Activated gamma-delta T cell (primary cell): Measurements from ENCODE around the gene RPS16.
A peak's percentile ranks its signal among the peaks of the same experiment; 100 is the strongest.

Source experiments
- DNase-seq: peaks from one replicate; lab custom pipeline; 2025; lab: John Stamatoyannopoulos, UW

RPS16 gene

DNA sequence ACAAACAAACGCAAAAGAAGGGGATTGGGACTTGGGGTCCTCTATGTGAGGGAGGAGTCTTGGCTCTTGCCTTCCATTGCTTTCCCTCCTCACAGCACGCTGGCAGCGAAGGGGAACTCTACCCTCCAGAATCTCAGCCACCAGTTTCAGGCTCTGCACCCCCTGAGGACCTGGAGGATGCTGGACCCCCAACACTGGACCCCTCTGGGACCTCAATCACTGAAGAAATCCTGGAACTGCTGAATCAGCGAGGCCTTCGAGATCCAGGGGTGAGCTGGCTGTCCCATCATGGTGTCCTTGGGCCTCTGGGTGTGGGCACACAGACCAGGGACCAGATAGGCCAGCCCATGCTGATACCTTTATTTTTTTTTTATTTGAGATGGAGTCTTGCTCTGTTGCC, 13.7 kb downstream of the RPS16 start:
- no peak for DNase-seq

DNA sequence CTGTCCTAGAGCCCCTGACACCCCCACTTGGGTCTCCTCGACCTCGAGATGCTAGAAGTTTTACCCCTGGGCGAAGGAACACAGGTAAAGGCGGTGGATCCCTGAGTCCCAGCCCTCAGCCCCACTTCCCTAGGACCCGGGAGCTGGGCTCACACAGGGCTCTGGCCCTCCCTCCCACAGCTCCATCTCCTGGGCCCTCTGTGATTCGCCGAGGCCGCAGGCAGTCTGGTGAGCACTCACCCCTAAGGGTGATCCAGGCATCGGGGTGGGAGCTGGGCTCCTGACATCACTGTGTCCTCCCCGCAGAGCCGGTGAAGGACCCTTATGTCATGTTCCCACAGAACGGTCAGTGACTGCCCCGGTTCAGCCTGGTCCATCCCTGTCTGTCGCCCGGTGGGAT, 15.0 kb downstream of the RPS16 start:
- no peak for DNase-seq

DNA sequence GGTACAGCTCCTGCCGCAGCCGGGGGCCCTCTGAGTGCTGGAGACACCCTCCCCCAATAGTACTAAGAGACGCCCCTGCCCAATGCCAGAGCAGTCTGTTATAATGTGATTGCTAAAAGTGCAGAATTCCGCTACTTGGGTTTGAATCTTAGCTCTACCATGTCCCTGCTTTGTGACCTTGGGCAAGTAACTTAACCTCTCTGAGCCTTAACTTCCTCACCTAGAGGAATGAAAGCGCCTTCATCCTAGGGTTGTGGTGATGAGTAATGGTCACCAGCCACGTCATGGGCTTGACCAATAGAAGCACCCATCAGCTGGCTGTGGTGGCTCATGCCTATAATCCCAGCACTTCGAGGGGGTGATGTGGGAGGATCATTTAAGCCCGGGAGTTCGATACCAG, 16.7 kb downstream of the RPS16 start:
- DNase-seq, result no peak

DNA sequence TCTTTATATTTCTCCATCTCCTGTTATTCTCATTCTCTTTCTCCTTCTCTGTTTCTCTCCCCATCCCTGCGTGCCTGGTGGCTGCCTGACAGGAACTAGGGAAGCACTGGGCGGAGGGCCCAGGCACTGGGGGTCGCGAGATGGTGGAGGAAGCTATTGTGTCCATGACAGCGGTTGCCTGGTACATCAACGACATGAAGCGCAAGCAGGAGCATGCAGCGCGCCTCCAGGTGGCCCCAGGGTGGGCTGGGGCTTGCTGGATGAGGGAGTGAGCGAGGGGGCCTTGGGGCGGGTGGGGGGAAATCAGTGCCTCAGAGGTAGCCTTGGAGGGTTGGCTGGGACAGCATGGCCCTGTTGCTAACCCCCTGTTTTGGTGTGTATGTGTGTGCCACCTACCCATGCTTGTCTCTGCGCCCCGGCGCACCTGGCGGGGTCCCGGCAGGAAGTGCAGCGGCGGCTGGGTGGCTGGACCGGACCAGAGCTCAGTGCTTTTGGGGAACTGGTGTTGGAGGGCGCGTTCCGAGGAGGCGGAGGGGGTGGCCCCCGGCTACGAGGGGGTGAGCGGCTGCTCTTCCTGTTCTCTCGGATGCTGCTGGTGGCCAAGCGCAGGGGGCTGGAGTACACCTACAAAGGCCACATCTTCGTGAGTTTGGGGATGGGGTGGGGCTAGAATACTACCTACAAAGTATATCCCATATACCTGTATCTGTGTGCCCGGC, 18.1 kb downstream of the RPS16 start:
- no peak for DNase-seq

DNA sequence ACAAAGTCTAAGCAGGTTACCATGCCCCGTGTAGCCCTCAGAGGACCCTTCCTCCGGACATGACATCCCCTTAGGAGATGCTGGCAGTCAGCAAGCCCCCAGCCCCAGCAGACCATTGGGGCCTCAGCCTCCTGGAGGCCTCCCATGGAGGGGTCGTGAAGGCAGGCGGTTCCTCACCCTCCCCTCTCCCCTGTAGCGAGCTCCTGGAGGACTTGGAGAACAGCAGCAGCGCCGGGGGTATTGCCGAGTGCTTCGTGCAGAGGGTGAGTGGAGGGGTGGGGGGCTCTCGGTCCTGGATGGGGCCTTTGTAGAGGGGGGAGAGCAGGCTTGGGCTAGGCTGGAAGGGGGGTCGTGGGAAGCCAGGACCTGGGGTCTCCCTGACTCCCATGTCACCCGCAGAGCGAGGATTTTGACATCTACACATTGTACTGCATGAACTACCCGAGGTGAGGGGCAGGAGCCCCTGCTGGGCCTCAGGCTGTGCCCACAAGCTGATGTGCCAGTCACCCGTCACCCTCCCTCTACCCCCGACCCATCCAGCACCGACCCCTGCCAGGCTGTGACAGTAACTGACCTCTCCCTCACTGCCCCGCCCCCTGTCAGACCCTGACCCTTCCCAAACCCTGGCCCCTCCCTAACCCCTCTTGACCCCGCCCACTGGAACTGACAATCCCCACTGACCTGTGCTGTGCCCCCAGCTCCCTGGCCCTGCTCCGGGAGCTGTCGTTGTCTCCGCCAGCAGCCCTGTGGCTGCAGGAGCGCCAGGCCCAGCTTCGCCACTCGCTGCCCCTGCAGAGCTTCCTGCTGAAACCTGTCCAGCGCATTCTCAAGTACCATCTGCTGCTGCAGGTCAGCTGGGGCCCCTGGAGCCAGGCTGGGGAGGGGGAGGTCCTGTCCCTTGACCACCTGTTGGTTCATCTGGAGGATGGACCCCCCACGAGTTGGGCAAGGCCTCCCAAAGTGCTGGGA, 19.3 kb downstream of the RPS16 start:
- DNase-seq, result no peak

DNA sequence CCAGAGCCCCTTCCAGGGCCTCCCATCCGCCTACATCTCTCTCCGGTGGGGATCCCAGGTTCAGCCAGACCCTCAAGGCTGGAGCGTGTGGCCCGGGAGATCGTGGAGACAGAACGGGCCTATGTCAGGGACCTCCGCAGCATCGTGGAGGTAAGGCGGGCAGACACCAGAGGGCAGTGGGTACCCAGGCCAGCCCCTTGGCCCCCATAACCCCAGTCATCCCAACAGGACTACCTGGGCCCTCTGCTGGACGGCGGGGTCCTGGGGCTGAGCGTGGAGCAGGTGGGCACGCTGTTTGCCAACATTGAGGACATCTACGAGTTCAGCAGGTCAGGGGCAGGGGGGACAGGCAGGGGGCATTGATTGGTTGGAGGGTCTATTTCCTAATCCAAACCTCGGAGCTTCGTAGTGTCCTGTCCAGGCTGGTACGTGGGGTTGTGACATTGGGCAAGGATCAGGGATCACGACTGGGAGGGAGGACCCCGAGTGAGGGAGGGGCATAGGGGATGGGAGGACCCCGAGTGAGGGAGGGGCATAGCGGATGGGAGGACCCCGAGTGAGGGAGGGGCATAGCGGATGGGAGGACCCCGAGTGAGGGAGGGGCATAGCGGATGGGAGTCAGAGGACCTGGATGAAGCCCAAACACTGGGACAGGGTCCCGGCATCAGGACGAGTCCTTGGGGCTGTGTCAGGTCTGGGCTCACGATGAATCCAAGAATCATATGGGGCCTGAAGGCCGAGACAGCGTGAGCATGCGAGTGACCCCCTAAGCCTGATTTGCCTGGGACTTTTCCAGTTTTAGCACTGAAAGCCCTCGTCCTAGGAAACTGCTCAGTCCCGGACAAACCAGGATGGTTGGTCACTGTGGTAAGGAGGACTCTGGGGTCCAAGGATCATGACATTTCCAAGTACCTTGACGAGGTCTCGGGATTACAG, 20.4 kb downstream of the RPS16 start:
- no peak for DNase-seq

DNA sequence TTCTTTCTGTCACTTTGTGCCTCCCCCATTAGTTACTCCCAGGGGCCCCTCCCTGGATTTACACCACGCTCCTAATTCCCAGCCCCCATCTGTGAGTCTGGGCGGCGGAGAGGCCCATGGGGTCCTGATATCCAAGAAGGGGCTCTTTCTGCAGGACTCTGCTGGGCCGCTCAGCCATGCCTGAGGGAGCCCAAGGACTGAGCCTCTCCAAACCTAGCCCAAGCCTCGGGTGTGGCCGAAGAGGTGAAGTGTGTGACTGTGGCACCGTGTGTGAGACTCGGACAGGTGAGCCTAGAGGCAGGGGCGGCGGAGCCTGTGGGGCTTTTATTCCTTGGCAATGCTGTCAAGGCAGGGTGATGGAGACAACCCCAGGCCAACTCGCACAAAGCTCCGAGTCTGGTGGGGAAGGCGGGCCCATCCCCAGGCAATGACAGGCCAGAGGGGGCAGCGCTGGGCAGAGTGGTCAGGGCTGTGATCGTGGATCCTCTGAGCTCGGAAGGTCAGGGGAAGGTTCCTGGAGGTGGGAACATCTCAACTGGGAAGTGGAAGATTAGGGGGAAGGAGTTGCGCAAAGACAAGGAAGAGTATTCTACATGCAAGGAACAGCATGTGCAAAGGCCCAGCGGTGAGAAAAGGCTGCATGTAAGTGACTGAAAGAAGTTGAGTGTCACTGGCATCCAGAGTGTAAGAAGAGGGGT, 21.7 kb downstream of the RPS16 start:
- no peak for DNase-seq

DNA sequence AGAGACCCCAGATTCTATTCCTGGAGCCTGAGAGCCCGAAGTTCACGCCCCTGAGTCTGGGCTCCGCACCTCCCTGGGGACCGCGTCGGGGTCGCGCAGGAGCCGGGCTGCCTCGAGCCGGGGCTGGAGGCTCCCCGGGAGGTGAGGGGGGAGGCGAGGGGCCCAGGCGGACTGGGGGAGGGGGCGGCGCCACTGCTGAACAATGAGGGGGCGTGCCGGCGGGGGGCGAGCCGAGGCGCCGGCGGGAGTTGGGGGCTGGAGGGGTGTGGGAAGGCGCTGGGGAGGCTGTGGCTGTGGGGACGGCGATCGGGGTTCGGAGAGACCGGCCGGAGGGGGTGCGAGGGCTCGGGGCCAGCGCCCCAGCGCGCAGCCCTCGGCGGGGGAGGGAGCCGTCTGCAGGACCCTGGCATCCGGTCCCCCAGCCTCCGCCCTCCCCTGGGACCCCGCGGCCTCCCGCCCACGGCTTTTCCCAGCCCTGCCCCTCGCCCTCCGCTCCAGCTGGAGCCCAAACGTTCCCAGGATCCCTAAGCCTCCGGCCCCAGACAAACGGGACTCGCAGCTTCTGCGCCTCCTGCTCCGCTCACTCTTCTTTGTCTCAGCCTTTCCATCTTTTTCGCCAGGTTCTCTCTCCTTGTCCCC, 22.4 kb downstream of the RPS16 start:
- peak; percentile 35 for DNase-seq

DNA sequence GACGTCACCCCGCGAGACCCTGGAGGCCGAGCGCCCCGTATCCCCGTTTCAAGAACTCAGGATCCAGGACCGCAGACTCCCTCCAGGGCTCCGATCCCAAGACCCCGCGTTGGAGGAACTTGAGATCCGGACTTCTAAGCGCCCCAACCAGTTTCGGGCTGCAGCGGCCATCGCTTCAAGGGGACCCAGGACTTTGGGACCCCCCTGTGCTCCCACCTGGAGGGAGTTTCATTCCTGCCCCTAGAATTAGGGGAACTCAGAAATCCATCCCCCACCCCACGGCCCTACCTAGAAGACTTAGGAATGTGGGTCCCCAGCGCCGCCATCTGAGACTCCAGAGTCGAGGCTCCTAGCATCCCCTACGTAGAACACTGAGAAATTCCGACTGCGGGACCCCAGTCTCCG, 22.9 kb downstream of the RPS16 start:
- DNase-seq, result no peak

DNA sequence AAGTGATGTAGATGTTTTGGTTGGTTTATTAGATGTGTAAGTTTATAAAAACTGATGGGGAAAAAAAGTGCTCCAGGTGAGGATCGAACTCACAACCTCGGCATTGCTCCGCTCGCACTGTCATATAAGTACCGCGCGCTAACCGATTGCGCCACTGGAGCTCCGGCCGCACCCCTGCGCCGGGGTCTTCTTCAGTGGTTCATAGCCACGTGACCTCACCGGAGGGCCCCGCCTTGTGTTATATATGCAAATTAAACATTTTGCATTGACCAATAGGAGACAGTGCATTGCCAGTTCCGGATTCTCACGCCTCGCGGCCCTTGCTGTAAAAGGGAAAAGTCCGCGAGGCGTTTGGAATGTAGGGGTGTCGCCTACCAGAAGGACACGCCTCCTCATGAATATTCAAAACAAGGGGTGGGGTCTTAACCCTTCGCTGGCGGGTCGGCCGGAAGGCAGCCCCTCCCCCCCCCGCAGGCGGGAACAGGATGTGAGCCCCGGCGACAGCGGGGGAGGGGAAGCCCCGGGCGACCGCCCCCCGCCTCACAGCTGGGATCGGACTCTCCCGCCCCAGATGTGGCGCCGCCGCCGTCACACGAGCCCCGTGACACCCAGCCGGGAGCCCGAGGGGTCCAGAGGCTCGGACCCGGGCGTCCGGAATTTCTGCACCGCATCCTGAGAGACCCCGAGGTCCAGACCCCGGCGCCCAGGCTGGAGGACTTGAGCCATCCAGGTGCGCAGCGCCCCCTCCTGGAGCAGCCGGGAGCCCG, 23.5 kb downstream of the RPS16 start, which contains the start of gene PLEKHG2:
Gene PLEKHG2, plus strand, starts transcription at position 570 of the 767 bp plus-strand sequence. CDS start 1,418 bp downstream, outside the sequence.
- peak; percentile 85 for DNase-seq

DNA sequence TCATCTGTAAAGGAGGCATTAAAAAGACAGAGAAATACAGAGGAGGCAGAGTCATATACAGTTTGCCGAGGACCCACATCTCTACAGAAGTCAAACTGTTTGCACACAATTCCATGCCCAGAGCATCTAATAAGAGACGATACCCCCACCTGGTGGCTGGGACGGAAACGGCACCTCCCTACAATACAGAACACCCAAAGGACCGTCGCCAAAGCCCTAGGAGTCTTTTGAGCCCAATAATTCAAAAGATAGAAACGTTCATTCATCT, 24.0 kb downstream of the RPS16 start:
- DNase-seq, result no peak

DNA sequence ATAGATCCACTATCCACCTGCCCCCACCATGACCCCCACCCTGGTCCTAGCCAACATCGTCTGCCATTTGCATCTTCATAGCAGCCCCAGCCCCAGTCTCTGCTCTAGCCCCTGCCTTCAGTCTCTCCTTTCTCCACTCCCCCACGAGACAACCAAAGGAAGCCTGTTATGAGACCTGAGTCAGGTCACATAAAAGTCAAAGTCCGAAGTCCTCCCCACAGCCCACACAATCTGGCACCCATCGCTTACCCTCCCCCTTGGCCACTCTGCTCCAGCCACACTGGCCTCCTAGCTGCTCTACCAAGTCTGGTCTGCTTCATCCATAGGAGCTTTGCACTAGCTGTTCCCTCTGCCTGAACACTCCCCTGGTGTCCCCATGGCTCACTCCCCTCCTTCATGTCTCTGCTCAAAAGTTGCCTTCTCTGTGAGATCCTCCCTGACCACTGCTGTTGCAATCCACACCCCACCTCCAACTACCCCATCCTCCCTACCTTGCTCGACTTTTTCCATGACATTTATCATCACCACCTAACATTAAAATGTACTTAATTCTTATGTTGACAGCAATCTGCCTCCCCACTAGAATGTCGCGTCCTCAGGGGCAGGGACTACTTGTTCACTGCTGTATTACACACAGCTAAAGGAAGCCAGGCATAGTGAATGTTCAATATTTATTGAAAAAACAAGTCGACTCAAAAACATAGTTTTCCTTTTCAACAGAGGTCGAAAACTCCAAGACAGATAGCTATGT, 24.5 kb downstream of the RPS16 start:
- no peak for DNase-seq

DNA sequence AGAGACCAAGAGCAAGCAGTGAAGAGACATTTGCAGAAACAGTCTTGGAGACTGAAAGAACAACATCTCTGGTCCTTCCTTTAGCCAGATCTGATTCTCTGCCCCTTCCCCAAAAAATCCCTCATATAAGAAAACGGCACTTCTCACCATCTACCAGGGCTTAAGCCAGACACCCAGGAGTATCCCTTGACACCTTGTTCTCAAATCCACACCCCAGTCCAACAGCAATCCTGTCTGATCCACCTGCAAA, 25.0 kb downstream of the RPS16 start:
- no peak for DNase-seq

DNA sequence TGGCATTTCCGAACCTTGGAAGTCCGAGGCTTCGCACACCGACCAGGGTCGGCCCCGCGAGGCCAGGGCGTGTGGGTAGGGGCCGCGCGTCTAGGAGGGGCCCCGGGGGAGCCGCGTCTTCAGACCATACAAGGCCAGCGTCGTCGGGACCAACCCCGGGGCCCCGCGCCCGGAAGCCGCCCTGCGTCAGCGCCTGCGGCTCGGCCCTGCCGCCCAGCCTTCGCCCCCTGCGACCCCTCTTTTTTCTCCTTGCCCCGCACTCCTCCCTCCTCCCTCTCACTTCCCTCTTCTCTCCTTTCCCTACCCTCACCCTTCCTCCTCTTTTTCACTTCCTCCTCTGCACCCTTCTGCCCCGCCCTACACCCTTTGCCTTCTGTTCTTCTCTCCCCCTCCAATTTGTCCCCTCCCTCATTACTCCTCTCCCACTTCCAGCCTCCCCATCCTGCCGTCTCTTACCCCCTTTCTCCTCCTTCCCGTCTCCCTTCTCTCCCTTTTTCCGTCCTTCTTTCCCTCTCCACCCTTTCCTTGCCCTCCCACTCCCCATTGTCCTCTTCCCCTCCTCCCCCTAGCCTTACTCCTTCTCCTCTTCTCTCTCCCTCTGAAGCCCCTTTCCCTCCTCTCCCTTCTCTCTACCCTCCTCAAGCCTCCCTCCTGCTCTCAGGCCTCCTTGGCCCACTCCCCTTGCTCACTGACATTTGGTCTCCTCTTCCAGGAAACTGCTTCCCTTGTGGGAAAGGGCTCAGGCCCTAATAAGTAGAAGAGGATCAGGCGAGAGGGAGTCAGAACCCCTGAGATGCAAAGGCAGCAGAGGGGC, 25.5 kb downstream of the RPS16 start:
- peak; percentile 78 for DNase-seq

DNA sequence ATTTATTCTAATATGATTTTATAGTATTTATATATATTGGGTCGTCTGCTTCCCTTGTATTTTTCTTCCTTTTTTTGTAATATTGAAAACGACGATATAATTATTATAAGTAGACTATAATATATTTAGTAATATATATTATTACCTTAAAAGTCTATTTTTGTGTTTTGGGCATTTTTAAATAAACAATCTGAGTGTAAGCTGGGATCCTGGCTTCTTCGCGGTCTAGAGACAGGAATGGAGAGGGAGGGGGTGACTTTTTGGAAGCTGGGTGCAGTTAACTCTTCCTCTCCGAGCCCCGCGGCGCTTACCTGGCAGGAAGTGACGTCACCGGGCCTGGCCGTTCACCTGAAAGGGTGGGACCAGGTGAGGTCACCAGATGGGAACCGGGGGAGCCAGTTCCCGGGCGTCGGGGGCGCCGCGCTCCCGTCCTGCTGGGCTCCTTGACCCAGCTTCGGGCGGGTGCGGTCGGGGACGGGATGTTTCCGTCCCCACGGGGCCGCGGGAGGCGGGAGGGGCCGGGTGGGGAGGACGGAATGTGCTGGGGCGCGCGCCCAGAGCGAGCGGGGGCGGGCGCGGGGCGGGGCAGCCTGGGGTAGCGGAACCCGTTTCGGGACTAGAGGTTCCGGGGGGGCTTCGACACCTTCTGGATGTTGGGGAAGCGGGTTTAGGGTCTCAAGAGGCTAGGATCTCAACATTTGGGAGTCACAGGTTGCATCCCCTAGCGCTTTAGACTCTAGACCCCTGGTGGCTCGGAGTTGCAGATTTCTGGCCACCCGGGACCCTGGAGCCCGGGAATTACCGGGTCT, 26.3 kb downstream of the RPS16 start:
- peak; percentile 84 for DNase-seq

DNA sequence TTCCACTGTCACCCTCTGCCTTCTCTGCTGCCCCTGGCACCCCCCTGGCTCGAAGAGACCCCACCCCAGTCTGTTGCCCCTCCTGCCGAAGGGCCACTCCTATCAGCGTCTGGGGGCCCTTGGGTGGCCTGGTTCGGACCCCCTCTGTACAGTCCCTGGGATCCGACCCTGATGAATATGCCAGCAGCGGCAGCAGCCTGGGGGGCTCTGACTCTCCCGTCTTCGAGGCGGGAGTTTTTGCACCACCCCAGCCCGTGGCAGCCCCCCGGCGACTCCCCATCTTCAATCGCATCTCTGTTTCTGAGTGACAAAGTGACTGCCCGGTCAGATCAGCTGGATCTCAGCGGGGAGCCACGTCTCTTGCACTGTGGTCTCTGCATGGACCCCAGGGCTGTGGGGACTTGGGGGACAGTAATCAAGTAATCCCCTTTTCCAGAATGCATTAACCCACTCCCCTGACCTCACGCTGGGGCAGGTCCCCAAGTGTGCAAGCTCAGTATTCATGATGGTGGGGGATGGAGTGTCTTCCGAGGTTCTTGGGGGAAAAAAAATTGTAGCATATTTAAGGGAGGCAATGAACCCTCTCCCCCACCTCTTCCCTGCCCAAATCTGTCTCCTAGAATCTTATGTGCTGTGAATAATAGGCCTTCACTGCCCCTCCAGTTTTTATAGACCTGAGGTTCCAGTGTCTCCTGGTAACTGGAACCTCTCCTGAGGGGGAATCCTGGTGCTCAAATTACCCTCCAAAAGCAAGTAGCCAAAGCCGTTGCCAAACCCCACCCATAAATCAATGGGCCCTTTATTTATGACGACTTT, 27.1 kb downstream of the RPS16 start:
- DNase-seq, result no peak
